Transverse colon (tissue), 4 donors: ENCODE measurements around the gene KDM2B. TPM values are rescaled to one million over a fixed set of nuclear protein-coding genes. Genes with fewer than 3 reads are reported as not detected.

Experiments used
- DNase-seq: peaks from one replicate; pipeline ENCODE4 v3.0.0-alpha.2; 2019
- H3K27ac ChIP-seq, 4 donors: fragments of 200-600 bp; sonication (generic); 2 replicates each; pipeline ENCODE4 v1.5.1; 2016 to 2018; ENCODE audit warnings: inconsistent platforms in 4 of 4
- H3K27me3 ChIP-seq: fragments of 200-600 bp; sonication (generic); 2 replicates; pipeline ENCODE4 v1.5.1; 2017; ENCODE audit warnings: inconsistent platforms
- H3K36me3 ChIP-seq, 4 donors: fragments of 200-600 bp; sonication (generic); 2 replicates each; pipeline ENCODE4 v1.5.1; 2017 to 2019; ENCODE audit warnings: inconsistent platforms in 4 of 4
- H3K4me1 ChIP-seq, 4 donors: fragments of 200-600 bp; sonication (generic); 2 replicates each; pipeline ENCODE4 v1.5.1; 2017 to 2020; ENCODE audit warnings: inconsistent platforms in 4 of 4
- H3K4me3 ChIP-seq, 4 donors: fragments of 200-600 bp; sonication (generic); 1 replicate in 1 of 4; 2 replicates in 3 of 4; pipeline versions ENCODE4 v1.5.1 to v1.6.1; 2017 to 2019; ENCODE audit warnings: inconsistent platforms in 4 of 4
- H3K9me3 ChIP-seq, 2 donors: fragments of 200-600 bp; sonication (generic); 2 replicates each; pipeline ENCODE4 v1.5.1; 2017 to 2019; ENCODE audit warnings: inconsistent platforms in 2 of 2
- EP300 ChIP-seq: sonication (generic); formaldehyde crosslinking; IDR thresholded peaks from one replicate; pipeline ENCODE4 v1.6.1; 2017; ENCODE audit warnings: antibody characterized with exemption, low read depth
- POLR2A ChIP-seq: fragments of 450-650 bp; IDR thresholded peaks from one replicate; pipeline ENCODE4 v1.6.1; 2016; ENCODE audit warnings: antibody characterized with exemption, mild to moderate bottlenecking, moderate library complexity
- POLR2AphosphoS5 ChIP-seq, 3 donors: sonication (generic); formaldehyde crosslinking; IDR thresholded peaks; one replicate each; pipeline ENCODE4 v1.6.1; 2016; ENCODE audit warnings: antibody characterized with exemption in 3 of 3
- WGBS, 2 donors: methylation state at CpG; one replicate each; pipeline ENCODE4 v1.1.5; 2018; ENCODE audit warnings: low coverage in 1 of 2; 5-methylcytosine and 5-hydroxymethylcytosine counted together
- in situ Hi-C, 4 donors: fragments of 200-750 bp; cut with MboI; loops; one replicate each; pipeline versions ENCODE4 v1.15.0 to v1.15.1; 2017; ENCODE audit warnings: low sequenced_read_pairs in 3 of 4, low pct_ligation_motif_present in 1 of 4, low pct_unique_long_range_greater_than_20kb in 1 of 4
- intact Hi-C: fragments of 100-400 bp; cut with DNase I; formaldehyde crosslinking; loops from one replicate; pipeline ENCODE4 v1.15.1; 2023; ENCODE audit warnings: low total_unique reads
- total RNA-seq, 4 donors: library from RNA; depleted of rRNA; stranded (reverse); fragments of >200 nt; gene quantifications; one replicate each; pipeline ENCODE4 v1.1.0, GENCODE V29; 2016
- TF ChIP-seq, protein P1 (sequence below), 5 experiments: fragments of 200-600 bp in 3 of 5; fragments of 450-650 bp in 2 of 5; sonication (generic) in 3 of 5; IDR thresholded peaks; 1 replicate in 2 of 5; 2 replicates in 3 of 5; pipeline ENCODE4 v1.5.1; 2016 to 2017; ENCODE audit warnings: antibody characterized with exemption in 5 of 5, inconsistent platforms in 3 of 5, mild to moderate bottlenecking in 2 of 5, moderate library complexity in 1 of 5

The KDM2B gene
- total RNA-seq, 4 donors from 2014 or later, result 7.2 to 39.3 (median 15.2) TPM

DNA sequence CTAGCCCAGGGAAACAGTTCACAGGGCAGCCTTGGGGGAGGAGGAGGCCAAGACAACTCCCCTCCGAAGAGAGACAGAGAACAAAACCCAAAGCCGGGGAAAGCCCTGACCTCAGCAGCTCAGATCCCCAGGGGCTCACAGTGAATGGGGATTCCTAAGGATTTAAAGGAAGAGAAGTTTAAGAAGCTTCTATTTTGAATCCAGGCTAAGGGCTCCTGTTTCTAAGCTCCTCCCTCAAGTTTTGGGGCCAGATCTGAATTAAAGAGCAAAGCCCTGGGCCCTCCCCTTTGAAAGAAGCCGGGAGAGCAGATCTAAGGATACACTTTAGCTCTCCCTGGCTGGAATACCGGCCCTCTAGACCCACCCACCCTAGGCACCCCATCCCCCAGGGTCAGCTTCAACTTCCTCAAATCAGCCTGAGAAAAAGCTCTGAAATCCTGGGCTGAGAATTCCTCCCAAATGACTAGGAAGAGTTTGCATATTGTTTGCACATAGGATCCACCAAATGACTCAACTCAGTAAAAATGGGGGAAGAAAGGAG, 3.9 kb downstream of the KDM2B start:
- no peaks in the 10 kb centered on the region for H3K9me3 ChIP-seq
- peaks cover 18 to 65% (median 40%) of the 10 kb centered on the region in 4 donors for H3K4me1 ChIP-seq
- no peak for DNase-seq
- H3K27ac ChIP-seq, result peak overlapping the region; percentile 88 to 90 (median 89)
- TF ChIP-seq EP300 (no peak), POLR2A (no peak), POLR2AphosphoS5 (IDR thresholded peaks at IDR 0.05) (no peak)
- TF ChIP-seq, protein P1, sequence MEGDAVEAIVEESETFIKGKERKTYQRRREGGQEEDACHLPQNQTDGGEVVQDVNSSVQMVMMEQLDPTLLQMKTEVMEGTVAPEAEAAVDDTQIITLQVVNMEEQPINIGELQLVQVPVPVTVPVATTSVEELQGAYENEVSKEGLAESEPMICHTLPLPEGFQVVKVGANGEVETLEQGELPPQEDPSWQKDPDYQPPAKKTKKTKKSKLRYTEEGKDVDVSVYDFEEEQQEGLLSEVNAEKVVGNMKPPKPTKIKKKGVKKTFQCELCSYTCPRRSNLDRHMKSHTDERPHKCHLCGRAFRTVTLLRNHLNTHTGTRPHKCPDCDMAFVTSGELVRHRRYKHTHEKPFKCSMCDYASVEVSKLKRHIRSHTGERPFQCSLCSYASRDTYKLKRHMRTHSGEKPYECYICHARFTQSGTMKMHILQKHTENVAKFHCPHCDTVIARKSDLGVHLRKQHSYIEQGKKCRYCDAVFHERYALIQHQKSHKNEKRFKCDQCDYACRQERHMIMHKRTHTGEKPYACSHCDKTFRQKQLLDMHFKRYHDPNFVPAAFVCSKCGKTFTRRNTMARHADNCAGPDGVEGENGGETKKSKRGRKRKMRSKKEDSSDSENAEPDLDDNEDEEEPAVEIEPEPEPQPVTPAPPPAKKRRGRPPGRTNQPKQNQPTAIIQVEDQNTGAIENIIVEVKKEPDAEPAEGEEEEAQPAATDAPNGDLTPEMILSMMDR (IDR thresholded peaks at IDR 0.05), result no peak
- H3K27me3 ChIP-seq, result no peaks in the 10 kb centered on the region
- intact Hi-C loops, result no loop called here
- H3K36me3 ChIP-seq, result no peaks in the 10 kb centered on the region
- H3K4me3 ChIP-seq, result no peak overlapping the region
- in situ Hi-C loops, result loop anchor here in 1 of 4 donors (10.0 kb wide), 1 partner anchor 48 kb away; the partner anchor contains the start of gene ORAI1
- WGBS, 2 donors, result 29 to 44% methylated on average over 3 to 4 of the region's 4 CpGs

DNA sequence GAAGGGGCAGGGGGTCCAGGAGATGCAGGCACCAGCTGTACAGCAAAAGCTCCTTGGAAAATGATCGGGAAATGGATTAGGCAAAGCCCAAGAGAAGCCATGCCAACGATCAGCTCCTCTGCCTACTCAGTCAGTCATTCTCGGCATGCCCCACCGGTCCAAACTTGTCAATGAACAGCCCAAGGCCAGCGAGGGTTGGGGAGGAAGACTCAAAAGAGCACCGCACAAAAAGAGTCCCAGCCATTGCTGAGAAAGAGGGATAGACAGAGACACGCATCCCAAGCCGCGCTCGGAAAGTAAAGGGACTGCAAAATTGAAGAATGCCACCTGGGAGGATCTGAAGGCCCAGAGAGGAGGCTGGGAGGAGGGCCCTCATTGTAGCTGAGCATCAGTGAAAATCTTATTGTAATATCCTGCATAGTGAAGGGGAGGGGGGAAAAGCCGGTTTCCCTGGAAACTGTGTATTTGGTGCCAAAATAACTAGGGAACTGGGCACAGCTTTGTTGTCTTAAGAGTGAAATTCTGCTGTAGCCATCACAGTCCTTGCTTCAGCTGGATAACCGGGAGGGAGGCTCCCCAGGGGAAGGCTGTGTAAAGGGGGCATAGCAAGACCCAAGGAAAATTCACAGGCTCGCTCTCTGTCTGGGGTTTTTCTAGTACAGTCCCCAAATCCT, 4.7 kb downstream of the KDM2B start:
- Histone ChIP-seq H3K4me3 (no peak overlapping the region), H3K27ac (peak overlapping the region in 3 of 4 donors; percentile 89 to 90 (median 89)), H3K27me3 (no peaks in the 10 kb centered on the region), H3K4me1 (peaks cover 14 to 56% (median 32%) of the 10 kb centered on the region in 4 donors), H3K36me3 (no peaks in the 10 kb centered on the region), H3K9me3 (no peaks in the 10 kb centered on the region)
- TF ChIP-seq, protein P1 (IDR thresholded peaks at IDR 0.05), result no peak
- no peak for TF ChIP-seq EP300
- no peak for TF ChIP-seq POLR2A
- TF ChIP-seq POLR2AphosphoS5 (IDR thresholded peaks at IDR 0.05), result no peak
- intact Hi-C loops (no loop called here), in situ Hi-C loops (loop anchor here in 1 of 4 donors (10.0 kb wide), 1 partner anchor 49 kb away; the partner anchor contains the start of gene ORAI1)
- WGBS, 2 donors, result 89 to 91% methylated on average over 10 to 13 of the region's 13 CpGs
- DNase-seq, result no peak

DNA sequence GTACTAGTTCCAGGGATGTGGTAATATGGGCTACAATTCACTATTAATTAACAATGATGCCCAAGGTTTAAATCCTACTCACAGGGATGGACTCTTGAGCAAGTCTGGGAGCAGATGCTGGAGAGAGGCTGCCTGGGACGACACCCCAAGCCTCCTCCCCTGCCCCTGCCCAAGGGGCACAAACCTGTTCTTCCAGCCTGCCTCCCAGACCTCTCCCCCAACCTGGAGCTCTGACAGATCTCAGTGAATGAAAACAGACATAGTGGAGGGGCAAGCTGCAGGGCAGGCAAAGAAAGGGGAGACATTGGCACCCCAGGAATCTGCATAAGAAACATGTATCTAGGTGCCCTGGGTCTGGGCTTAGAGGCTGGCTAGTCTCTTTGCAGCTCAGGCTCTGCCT, 5.8 kb downstream of the KDM2B start:
- no peak for DNase-seq
- H3K36me3 ChIP-seq, result no peaks in the 10 kb centered on the region
- H3K9me3 ChIP-seq, result no peaks in the 10 kb centered on the region
- in situ Hi-C loops (loop anchor here in 1 of 4 donors (10.0 kb wide), 1 partner anchor 50 kb away; the partner anchor contains the start of gene ORAI1), intact Hi-C loops (no loop called here)
- TF ChIP-seq POLR2AphosphoS5 (IDR thresholded peaks at IDR 0.05), result no peak
- TF ChIP-seq POLR2A, result no peak
- no peak for TF ChIP-seq EP300
- TF ChIP-seq, protein P1 (IDR thresholded peaks at IDR 0.05), result no peak
- peaks cover 14 to 50% (median 28%) of the 10 kb centered on the region in 4 donors for H3K4me1 ChIP-seq
- H3K27me3 ChIP-seq, result no peaks in the 10 kb centered on the region
- no peak overlapping the region for H3K4me3 ChIP-seq
- 33% methylated on average over 1 of the region's 1 CpG; no CpG with 5 or more reads in 1 of the 2 donors for WGBS, 2 donors
- H3K27ac ChIP-seq, result peak overlapping the region in 1 of 4 donors; percentile 45

DNA sequence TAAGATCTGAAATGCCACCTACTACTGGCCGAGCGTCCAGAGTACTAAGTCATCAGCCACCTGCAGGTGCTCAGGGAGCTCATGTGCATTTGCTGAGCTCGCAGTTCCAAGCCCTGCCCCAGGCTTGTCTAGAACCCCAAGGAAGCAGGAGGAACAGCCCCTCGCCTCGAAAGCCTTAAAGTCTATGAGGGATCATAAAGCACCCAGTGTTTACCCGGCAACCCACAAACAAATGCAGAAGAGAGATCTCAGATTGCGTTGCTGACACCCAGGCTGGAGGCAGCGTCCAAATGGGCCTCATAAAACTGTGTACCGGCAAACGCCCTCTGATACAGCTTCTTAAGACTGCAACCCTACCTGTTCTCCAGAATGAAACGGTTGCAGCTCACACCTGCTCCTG, 6.8 kb downstream of the KDM2B start:
- Histone ChIP-seq H3K4me3 (no peak overlapping the region), H3K9me3 (no peaks in the 10 kb centered on the region), H3K27me3 (no peaks in the 10 kb centered on the region), H3K36me3 (no peaks in the 10 kb centered on the region), H3K4me1 (peaks cover 14 to 55% (median 30%) of the 10 kb centered on the region in 4 donors), H3K27ac (peak overlapping the region in 1 of 4 donors; percentile 45)
- WGBS, 2 donors, result 60% methylated on average over 11 of the region's 11 CpGs; no CpG with 5 or more reads in 1 of the 2 donors
- peak; percentile 32 for DNase-seq
- TF ChIP-seq, protein P1 (IDR thresholded peaks at IDR 0.05), result no peak
- TF ChIP-seq POLR2AphosphoS5 (IDR thresholded peaks at IDR 0.05) (no peak), EP300 (no peak), POLR2A (no peak)
- intact Hi-C loops, result no loop called here
- in situ Hi-C loops, result loop anchor here in 1 of 4 donors (10.0 kb wide), 1 partner anchor 51 kb away; the partner anchor contains the start of gene ORAI1
